Activated CD8-positive, alpha-beta memory T cell treated with anti-CD3 and anti-CD28 coated beads for 48 hours (primary cell): ENCODE data around the gene CIB4.

Experiments used
- DNase-seq, 3 experiments: peaks; one replicate each; pipeline ENCODE4 v3.0.0-alpha.2; 2020; ENCODE audit warnings: low read depth in 2 of 3, low spot score in 2 of 3

CIB4 gene

DNA sequence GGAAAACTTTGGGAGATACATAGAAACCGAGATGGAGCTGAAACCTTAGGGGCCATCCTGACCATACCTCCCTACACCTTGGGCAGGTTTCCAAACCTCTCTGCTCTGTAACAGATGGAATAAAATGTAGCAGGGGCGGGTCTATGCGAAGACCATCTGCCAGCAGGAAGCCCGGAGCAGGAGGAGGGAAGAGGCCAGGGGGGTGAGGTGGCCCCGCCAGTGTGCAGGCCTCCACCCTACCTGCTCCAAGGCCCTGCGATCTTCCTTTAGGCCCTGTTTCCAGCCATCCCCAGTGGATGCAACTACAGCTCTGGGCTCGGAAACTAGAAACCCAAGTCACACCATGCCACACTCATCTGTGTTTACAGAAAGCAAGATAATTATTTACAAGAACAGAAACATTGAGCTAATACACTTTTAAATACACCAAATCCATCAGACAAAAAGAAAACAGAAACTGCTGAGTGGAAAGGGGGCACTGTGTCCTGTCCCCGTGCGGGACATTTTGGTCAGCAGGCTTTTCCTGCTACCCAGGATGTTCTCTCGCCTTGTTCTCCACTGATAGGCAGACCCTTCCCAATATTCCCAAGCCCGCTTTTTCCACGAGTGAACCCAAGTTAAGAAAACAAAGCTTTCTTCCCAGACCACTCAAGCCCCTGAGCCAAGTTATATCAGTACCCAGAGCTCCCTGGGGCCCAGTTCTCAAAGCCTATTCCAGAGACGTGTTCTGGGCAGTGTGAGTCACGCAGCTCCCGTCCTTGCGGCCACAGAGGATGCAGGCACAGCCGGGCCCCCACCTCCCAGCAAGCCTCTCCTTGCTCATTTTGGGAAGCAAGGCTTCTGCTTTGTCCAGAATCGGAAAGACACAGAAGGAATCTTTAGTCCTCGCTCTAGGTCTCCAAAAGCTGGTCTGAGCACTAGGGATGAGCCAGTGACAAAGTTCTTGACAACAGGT lies 17.3 kb downstream of the CIB4 start:
- no peak for DNase-seq

DNA sequence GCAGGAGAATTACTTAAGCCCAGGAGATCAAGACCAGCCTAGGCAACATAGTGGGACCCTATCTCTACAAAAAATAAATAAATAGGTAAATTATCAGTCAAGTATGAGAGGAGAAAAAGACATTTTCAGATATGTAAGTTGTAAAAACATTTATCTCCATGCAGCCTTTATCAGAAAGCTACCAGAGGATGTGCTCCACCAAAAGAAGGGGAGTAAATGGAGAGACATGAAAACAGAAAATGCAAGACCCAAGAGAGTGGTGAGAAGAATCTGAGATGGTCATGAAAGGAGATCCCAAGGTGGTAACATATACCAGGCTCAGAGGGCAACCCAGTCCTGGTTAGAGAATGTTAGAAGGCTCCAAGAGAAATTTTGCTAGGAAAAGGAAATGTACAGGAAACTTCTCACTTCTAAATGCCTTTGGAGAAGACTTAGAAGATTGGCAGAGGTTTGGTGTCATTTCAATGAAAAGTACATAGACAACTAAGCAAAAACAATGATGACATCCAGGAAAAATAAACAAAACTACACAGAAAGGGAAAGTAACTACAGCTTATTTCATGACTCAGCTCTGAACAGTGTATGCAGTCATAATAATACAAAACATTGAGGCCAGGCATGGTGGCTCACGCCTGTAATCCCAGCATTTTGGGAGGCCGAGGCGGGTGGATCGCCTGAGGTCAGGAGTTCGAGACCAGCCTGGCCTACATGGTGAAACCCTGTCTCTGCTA lies 19.5 kb downstream of the CIB4 start:
- no peak for DNase-seq

DNA sequence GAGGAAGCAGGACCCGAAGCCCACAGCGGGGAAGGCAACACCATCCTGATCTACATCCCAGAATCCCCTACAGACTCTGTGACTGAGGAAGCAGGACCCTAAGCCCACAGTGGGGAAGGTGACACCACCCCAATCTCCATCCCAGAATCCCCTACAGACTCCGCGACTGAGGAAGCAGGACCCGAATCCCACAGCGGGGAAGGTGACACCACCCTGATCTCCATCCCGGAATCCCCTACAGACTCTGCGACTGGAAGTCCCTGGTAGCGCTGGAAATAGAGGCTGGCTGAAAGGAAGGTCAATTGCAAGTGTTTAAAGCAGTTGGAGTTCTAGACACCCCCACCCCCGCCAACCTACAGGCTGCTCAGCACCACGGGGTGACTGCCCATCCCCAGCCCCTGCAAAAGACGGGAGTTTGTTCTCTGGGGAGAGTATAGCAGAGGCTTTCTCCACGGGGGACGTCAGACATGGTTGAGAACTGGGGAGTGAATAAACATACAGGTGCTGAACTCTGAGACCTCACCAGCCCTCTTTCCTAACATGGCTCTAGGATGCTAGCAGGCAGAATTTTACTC lies 21.0 kb downstream of the CIB4 start:
- DNase-seq: no peak

GRCh38 chr2:26619521-26619951 lies 21.6 kb downstream of the CIB4 start:
- no peak for DNase-seq

DNA sequence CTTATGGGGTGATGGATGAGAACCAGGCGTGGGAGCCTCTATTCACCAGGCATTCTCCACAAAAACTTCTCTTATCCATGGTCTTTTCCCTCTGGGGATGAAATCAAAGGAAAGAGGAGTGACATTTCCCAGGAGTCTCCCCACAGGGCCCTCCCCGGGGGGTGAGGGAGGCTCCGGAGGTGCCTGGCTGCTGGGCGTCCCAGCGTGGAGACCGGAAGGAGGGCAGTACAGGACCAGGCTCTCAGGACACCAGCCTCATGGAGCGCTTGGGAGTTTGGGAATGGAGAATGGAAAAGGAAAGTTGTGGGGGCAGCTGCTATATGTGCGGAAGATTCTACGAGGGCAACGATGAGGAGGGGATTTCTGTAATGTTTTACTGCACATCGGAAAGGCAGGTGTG lies 22.1 kb downstream of the CIB4 start:
- no peak for DNase-seq

GRCh38 chr2:26618611-26619010 lies 22.6 kb downstream of the CIB4 start:
- no peak for DNase-seq

DNA sequence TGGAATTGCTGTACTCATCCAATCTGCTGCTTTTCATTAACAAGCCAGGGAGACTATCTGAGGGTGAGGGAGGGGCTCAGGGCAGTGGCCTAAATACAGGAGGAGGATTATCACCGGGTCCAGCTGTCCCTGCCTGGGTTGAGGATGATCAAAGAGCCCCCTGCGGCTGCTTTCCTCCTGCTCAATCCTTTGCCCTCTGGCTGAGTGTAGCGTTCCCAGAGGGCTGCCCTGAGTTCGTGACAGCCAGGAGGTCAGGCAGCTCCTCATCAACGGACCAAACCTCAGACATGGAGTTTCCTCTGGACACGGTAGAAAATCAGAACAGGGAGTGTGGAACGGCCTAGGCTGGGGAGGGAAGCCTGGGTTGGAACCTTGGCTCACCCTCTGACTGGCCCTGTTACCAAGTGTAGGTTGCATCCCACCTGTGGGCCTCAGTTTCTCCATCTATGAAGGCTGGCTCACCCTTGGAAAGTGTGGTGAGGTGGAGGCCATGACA lies 23.5 kb downstream of the CIB4 start:
- DNase-seq: no peak

GRCh38 chr2:26616706-26617587 lies 24.2 kb downstream of the CIB4 start:
- no peak for DNase-seq

GRCh38 chr2:26615860-26616705 lies 25.1 kb downstream of the CIB4 start:
- DNase-seq: no peak

DNA sequence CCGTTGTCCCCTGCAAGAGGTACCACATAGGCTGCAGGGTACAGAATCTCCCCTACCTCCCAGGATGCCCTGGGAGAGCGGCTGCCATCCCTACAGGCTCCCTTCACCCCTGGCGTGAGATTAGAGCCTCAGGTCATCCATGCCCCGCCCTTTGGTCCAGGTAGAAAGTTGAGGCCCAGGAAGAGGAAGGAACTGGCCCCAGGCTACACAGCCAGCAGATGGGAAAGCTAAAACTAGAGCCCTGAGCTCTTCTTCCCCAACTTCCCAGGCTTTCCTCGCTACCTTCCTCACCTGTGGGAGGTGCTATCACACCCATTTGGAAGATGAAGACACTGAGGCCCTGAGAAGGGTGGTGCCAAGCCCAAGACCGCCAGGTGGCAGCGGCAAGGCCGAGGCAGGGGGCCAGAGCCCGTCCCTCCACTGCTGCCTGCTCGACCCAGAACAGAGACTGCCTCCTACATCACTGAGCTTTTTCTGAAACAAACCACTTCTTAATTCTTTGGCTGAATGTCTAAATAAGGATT lies 25.8 kb downstream of the CIB4 start:
- no peak for DNase-seq

GRCh38 chr2:26614216-26615138 lies 26.7 kb downstream of the CIB4 start:
- no peak for DNase-seq

DNA sequence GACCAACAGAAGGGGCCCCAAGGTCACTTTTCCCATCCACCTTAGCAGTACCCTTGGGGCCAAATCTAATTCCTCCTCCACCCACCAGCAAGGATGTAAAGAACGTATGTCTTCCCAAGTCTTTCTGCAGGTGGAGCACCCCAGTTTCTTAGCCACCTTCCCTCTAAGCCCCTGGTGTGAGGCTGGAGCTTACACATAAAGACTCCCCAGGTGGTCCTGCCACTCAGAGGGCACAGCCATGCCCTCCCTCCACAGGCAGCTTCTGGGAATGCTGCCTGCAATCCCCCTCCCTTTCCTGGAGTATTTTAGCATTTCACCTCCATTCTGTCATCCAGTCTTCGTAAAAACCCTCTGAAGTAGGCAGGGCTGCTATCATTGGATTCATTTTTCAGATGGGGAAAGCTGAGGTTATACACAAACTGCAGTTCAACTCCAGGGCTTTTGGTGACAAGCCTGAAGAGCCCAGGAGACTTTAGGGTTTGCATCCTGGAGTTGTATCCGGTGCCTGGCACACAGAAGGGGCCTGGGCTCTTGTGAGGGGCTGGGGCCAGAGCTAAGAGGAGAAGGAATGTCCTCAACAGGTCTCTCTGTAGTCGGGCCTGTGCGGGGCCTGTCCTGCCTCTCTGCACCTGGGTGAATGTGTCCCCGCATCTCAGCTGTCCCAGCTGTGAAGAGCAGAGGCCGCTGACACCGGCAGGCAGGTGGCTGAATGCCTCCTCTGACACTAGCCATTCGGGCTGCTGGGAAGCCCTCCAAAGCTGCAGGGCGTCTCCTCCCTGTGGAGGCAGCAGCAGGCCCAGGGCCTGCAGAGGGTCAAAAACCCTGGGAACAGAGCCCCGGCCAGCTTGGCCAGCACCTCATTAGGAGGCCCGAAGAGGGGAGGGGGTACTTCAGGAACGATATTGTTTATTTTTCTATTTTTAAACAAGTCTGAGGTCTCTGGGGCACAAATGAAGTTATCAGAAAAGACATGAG lies 27.6 kb downstream of the CIB4 start:
- no peak for DNase-seq

DNA sequence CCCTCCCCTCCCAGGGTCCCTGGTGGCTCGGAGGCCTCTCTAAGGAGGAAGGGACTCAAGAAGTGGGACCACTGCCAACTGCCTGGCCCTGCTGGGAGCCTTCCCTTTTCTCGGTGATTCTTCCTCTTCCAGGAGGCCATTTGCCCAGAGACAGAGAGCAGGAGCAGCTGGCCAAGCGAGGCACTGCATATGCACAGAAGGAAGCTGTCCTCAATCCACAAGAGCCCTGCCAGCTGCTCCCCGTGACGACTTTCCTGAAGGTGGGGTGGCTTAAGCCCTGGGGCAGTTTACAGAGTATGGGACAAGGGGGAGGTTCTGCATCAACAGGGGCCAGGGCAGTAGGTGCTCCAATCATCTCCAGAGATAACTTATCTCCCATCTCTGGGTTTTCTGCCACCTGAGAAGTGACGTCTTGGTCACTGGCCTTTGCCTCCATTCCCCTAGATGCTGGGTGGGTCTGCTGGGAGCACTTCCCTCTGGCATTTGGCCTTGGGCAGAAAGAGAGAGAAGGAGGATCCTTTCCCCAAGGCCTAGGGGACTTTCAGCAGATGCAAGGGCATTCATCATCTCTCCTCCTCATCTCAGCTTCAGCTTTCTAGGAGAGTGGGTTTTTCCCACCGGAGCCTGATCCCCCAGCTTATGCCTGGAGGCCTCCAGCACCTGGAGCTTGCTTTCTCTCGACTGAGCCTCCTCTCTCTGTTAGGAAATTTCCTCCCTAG lies 28.5 kb downstream of the CIB4 start:
- DNase-seq: no peak

- no peak for DNase-seq
Measured at GRCh38 chr2:26612034-26612433, 29.1 kb downstream of the CIB4 start.

- no peak for DNase-seq
Measured at GRCh38 chr2:26610504-26611335, 30.4 kb downstream of the CIB4 start.

- no peak for DNase-seq
Measured at GRCh38 chr2:26609839-26610277, 31.3 kb downstream of the CIB4 start.
